GM19438 (cell line): ENCODE results near the gene ERBIN.
"Not testable (repeated sequence)": the region's sequence is repeated elsewhere in the genome, so short reads cannot be mapped to it uniquely, and the experiment has no call there.

ENCODE experiments used
- ATAC-seq: cut with Tn5 transposase; IDR thresholded peaks from one replicate; pipeline ENCODE4 v1.9.1; 2021; ENCODE audit warnings: low read depth; ENCODE audit not compliant: unreplicated experiment

The ERBIN gene

GRCh38 chr5:65914641-65915196 lies 11.7 kb upstream of the ERBIN start:
- ATAC-seq = no peak

GRCh38 chr5:65915661-65916060 lies 10.7 kb upstream of the ERBIN start:
- not testable (repeated sequence) for ATAC-seq

DNA sequence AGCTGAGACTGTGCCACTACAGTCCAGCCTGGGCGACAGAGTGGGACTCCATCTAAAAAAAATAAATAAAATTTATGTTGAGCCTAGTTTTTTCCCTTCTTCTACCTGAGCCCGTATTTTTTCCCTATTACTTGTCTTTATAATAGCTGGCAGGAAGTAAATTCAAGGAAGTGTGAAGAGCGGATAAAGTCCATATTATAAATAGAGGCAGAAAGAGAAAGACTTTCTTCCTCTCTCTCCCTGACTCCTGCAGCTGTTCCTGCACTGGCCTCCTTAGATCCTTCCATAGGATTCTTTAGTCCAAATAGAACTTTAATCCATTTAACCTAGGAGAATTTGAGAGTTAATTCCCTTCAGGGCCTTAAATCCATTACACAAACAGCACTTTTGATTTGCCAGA lies 10.3 kb upstream of the ERBIN start:
- ATAC-seq = no peak

- ATAC-seq = no peak
These were observed 9.7 kb upstream of the ERBIN start for GRCh38 chr5:65916636-65917035.

GRCh38 chr5:65919773-65920172 lies 6.6 kb upstream of the ERBIN start:
- ATAC-seq = no peak

- ATAC-seq = no peak
These were observed 3.0 kb upstream of the ERBIN start for GRCh38 chr5:65923339-65923738.

DNA sequence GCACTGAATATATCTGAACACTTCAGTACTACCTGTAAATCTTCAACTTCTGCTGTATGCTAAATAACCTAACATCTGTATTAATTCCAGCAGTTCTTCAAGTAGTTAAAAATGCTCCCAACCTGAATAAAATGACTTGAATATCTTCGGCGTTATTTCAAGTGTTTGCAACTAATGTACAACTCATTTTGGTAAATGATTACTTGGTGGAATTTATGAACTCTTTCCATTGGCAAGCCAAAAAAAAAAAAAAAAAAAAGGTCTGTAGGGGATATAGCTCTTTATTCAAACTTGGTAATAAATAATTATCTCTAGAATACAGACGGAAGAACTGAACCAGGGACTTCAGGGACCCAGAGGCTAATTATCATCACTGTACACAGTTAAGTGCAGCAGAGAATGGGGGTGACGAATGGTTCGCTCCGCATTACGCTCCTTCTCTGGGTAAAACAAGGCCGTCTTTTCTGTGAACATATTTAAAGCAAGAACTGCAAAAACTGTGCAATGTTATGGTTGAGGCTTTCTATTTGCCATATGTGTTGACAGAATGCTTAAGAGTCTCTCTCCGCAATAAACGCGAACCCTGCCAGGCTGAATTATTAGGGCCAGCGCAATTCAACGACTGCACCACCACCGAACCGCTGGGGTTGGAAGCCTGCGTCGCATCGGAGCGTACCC lies 1.9 kb upstream of the ERBIN start:
- no peak for ATAC-seq

DNA sequence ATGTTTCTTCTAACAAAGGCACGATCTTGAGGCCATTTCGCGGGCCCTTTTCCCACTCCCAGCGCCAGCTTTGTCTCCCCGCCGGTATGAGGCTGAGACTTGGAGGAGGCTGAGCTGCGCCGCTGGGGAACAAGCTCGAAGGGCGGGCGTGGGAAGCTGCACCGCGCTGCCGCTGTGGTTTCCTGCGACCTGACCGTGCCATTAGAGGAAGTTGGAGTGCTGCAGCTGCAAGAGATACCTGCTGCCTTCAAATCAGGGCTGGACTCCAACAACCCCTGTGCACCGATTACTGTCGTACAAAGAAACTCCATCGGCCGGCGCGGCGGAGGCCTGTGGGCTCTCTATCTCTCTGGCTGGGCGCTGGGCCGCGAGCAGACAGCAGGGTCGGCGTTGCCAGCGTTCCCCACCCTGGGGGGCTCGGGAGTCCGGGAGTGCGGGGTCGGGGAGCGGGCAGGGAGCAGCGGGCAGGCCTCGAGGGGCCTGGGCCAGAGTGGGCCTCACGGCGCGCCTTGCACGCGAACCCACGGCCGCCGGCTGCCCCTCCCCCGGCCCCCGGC lies 1.3 kb upstream of the ERBIN start:
- peak; percentile 60 for ATAC-seq

DNA sequence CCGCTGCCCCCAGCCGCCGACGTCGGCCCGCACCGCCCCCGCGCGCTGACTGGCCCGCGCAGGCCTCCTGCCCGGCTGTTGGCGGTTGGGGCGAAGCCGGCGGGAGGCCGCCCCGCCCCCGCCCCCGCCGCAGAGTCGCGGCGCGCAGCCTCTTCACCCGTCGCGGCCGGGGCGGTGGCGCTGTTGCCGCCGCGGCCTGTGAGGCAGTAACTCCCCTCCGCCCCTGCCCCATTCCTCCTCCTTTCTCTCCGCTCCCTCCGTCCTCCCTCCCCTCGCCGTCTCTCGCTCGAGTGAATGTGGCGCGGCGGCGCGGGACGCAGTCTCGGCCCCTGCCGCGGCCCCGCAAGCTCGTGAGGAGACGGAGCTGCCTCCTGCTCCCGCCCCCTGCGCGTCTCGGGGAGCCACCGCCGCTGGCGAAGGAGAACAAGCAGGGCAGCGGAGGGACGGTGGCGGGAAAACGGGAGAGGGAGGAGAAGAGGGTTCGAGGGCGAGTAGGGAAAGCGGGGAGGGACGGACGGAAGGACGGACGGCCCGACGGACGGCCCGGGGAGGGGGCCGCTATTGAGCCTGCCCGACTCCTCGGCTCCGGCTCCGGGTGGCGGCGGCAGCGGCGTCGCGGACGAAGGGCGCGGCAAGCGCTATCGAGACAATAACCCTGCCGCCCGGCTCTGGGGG lies 637 bp upstream of the ERBIN start:
- peak; percentile 57 for ATAC-seq

GRCh38 chr5:65926893-65927292 lies 518 bp downstream of the ERBIN start:
- ATAC-seq = no peak

DNA sequence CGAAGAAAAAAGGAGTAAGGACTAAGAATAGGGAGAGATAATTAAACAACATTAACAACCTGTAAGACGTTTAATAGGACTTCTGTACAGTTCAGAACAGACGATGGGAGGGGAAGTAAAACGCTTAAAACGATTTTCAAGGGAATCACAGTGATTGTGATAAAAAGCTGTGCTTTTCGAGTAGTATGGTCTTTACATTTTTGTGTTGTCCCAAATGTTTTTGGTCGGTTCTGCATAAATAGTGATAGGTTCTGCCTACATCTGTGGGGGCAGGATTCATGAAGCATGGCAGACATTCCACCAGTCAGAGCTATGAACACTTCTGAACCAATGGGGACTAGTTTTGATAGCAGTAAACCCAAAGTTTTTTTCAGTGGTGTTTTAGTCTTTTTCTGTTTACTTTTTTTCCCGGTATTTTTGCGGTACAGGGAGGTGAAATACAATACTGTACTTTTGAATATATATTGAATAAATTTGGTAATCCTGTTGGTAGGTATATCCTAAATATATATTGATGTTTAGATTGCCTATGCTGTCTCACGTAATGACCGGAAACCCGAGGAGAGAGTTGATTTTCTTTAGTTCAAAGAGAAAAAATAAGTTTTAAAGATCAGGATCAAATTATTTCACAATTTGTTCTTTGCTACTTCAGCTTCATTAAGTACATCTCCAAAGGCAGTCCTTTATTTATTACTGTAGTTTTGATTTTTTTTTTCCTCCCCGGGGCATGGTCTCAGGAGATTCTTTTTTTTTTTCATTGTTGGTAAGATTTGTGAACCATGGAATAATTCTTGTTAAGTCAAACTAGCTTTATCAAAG lies 1.3 kb downstream of the ERBIN start:
- ATAC-seq = no peak

DNA sequence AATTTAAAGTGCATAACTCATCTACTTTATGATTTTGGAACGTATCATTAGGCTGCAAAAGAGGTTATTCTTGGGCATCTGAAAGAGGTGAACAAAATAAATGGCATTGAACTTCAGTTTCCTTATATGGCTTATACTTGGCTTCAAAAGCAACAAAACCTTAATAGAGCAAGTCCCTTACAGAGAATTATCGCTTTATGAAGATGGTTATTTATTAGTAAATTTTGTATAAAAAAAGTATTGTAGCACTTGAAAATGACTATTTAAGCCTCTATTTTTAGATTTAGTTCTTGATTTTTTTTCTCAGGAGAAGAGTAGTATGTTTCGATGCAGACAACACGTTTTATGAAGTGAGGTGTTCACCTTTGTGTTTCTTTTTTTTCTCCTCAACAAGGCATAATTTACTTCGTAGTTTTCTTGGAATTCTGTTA lies 2.0 kb downstream of the ERBIN start:
- no peak for ATAC-seq

DNA sequence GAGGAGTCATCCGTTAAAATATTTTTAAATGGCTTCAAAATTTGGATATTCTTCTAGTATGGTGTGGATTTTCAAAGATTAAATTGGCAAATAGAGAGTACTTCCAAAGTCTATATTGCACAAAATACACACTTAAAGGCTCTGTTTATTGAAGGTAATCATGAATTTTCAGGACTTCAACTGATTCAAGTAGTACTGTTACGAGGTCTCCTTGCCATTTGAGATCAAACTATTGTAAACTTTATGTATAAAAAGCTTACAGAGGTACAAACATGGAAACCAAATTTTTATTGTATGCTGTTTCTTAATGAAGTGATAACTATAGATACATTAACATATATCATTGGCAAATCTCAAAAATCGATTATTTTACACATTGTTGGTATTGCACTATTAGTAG lies 2.5 kb downstream of the ERBIN start:
- ATAC-seq = no peak

DNA sequence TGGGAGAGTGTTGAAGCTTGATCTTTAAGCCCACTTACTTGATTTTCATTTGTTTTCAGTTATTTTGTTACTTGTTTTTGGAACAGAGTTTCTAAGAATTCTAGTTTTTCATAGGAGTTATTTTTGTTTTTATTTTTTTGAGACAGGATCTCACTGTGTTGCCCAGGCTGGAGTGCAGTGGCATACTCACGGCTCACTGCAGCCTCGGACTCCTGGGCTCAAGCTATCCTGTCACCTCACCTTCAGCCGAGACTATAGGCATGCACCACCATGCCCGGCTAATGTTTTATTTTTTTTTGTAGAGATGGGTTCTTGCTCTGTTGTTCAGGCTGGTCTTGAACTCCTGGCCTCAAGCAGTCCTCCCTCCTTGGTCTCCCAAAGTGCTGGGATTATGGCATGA lies 6.3 kb downstream of the ERBIN start:
- no peak for ATAC-seq

DNA sequence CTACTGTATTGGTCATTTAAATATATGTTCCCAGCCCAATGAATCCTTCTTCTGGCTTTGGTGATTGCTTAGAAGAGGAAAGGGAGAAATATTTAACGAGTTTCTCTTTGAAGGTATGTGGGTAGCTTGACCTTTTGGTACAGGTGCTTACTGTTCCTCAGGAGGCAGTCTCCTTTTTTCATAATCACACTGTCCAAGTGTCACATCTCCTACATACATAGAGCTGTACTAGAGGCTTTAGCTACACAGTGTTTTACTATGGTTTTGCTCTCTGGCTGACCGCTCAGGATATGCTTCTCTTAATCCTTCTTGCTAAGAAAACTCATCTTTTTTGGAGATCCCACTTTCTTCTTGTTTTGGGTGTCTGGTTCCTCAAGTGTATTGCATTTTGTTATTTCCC lies 6.9 kb downstream of the ERBIN start:
- no peak for ATAC-seq

DNA sequence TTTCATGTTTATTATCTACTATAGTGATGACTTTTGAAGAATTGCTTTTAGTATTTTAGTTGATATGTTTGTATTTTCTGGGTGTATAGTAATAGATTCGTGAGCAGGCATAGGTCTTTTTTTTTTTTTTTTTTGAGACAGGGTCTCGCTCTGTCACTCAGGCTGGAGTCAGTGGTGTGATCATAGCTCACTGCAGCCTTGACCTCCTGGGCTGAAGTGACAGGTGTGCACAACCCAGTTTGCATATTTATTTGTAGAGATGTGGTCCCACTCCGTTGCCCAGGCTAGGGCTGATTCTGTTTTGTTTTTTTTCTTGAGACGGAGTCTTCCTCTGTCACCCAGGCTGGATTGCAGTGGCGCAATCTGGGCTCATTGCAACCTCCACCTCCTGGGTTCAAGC lies 11.9 kb downstream of the ERBIN start:
- peak; percentile 93 for ATAC-seq

- no peak for ATAC-seq
These were observed 17.4 kb downstream of the ERBIN start for GRCh38 chr5:65943771-65944170.

DNA sequence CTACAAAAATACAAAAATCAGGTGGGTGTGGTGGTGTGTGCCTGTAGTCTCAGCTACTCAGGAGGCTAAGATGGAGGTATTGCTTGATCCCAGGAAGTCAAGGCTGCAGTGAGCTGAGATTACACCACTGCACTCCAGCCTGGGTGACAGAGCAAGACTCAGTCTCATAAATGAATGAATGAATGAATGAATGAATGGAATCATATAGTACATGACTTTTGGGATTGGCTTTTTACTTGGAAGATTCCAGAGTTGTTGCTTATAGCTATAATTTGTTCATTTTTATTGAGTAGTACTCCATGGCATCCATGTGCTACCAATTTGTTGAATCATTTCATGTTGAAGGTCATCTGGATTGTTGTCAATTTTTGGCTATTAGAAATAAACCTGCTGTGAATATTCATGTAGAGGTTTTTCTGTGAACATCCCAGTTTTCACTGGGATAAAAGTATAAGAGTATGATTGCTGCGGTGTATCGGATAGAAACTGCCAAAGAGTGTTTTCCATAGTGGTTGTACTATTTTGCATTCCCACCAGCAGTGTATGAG lies 19.9 kb downstream of the ERBIN start:
- ATAC-seq = no peak

GRCh38 chr5:65948115-65948747 lies 21.9 kb downstream of the ERBIN start:
- no peak for ATAC-seq

DNA sequence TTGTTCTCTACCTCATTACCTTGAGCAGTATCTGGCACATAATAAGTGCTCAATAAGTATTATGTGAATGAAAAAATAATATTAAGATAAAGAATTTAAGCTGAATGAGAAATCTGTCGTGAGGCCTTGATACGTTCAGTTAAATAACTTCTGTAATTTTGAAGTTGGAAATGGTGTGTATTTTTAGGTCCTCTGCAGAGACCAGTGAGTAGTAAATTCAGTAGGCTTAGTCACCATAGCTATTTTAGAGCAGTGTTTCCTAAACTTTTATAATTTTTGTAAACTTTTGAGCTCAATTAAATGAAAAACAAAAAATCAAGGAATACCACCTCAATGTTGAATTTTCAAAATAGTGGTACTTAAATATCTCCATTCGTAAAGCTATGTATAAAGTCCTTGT lies 25.0 kb downstream of the ERBIN start:
- ATAC-seq = no peak
